Measurements from ENCODE around the gene CRTC1.

Gene CRTC1

GRCh38 chr19:18653853-18654252 is 29.6 kb upstream of the CRTC1 start:
- DNase-seq (no peak), ATAC-seq (no peak)

- no peak for DNase-seq
- ATAC-seq: no peak
Observed at GRCh38 chr19:18654469-18654868, 29.0 kb upstream of the CRTC1 start.

GRCh38 chr19:18655173-18655844 is 28.2 kb upstream of the CRTC1 start:
- DNase-seq (no peak), ATAC-seq (no peak)

GRCh38 chr19:18656337-18657086 is 27.0 kb upstream of the CRTC1 start:
- ATAC-seq (no peak), DNase-seq (no peak)

- DNase-seq: no peak
- ATAC-seq: no peak
Observed at GRCh38 chr19:18657590-18658365, 25.7 kb upstream of the CRTC1 start.

GRCh38 chr19:18658366-18658855 is 25.1 kb upstream of the CRTC1 start:
- no peak for ATAC-seq
- no peak for DNase-seq

GRCh38 chr19:18659281-18660050 is 24.0 kb upstream of the CRTC1 start:
- ATAC-seq: no peak

GRCh38 chr19:18660051-18660910 is 23.2 kb upstream of the CRTC1 start:
- DNase-seq (no peak), ATAC-seq (no peak)

More at GRCh38 chr19:18659281-18660050, 24.0 kb upstream of the CRTC1 start:
- no peak for DNase-seq

- no peak for DNase-seq
- no peak for ATAC-seq
Observed at GRCh38 chr19:18660939-18661670, 22.4 kb upstream of the CRTC1 start.

GRCh38 chr19:18662972-18663732 is 20.3 kb upstream of the CRTC1 start:
- DNase-seq (no peak), ATAC-seq (no peak)

- ATAC-seq: peak; percentile 24
- DNase-seq: no peak
Observed at GRCh38 chr19:18663940-18664530, 19.4 kb upstream of the CRTC1 start.

GRCh38 chr19:18665771-18666202 is 17.7 kb upstream of the CRTC1 start:
- DNase-seq: no peak
- ATAC-seq: no peak

GRCh38 chr19:18666317-18666716 is 17.2 kb upstream of the CRTC1 start:
- ATAC-seq: no peak

GRCh38 chr19:18666784-18667183 is 16.7 kb upstream of the CRTC1 start:
- ATAC-seq: no peak

More at GRCh38 chr19:18666317-18666716, 17.2 kb upstream of the CRTC1 start:
- DNase-seq: no peak

GRCh38 chr19:18667531-18668251 is 15.8 kb upstream of the CRTC1 start:
- DNase-seq (no peak), ATAC-seq (no peak)

More at GRCh38 chr19:18666784-18667183, 16.7 kb upstream of the CRTC1 start:
- no peak for DNase-seq

GRCh38 chr19:18668252-18668631 is 15.2 kb upstream of the CRTC1 start:
- ATAC-seq (no peak), DNase-seq (no peak)

- no peak for ATAC-seq
- no peak for DNase-seq
Observed at GRCh38 chr19:18668744-18669523, 14.5 kb upstream of the CRTC1 start.

GRCh38 chr19:18669524-18669817 is 14.0 kb upstream of the CRTC1 start:
- DNase-seq (no peak), ATAC-seq (no peak)
